AG04449 (cell line): ENCODE results near the gene CAMK2A.

ENCODE experiments used
- CTCF ChIA-PET: fragments of 350-600 bp; formaldehyde crosslinking; extraction: SDS; loops from one replicate; lab custom pipeline; 2021; ENCODE audit warnings: antibody characterized with exemption; lab: Yijun Ruan, JAX
- POLR2A ChIA-PET: fragments of 400-600, 350-600 bp; formaldehyde crosslinking; extraction: SDS; loops from one replicate; lab custom pipeline; 2020; ENCODE audit warnings: antibody characterized with exemption, inconsistent platforms; lab: Yijun Ruan, JAX
- DNase-seq: peaks from one replicate; pipeline ENCODE4 v3.0.0-alpha.2; 2010; ENCODE audit warnings: low read depth, low spot score
- H3K4me3 ChIP-seq: 2 replicates; pipeline ENCODE4 v1.5.1; 2011; ENCODE audit warnings: low read depth, mild to moderate bottlenecking, control low read depth, low read length
- CTCF ChIP-seq: IDR thresholded peaks from one replicate; pipeline ENCODE4 v1.5.1; 2011; ENCODE audit warnings: mild to moderate bottlenecking, moderate library complexity, low read length, control low read depth, inconsistent platforms; ENCODE audit not compliant: insufficient read depth; ENCODE audit errors: missing control alignments

The CAMK2A gene

GRCh38 chr5:150329881-150330876, 40.6 kb upstream of the CAMK2A start:
- TF ChIP-seq CTCF, result no peak
- CTCF ChIA-PET, result interaction anchor here (0.7 to 1.7 kb wide), 3 partner anchors 19 to 27 kb away, joined by 3 read pairs; partner anchors contain the start of gene ARSI
- POLR2A ChIA-PET, result no interaction called here
- no peak for DNase-seq
- H3K4me3 ChIP-seq, result no peak overlapping the region

GRCh38 chr5:150329038-150329437, 39.5 kb upstream of the CAMK2A start:
- no peak overlapping the region for H3K4me3 ChIP-seq
- ChIA-PET CTCF (interaction anchor here (1.7 to 2.5 kb wide), 2 partner anchors 22 to 26 kb away, joined by 3 to 11 read pairs; partner anchors contain the start of gene ARSI), POLR2A (no interaction called here)
- no peak for DNase-seq
- no peak for TF ChIP-seq CTCF

GRCh38 chr5:150328515-150328914, 38.9 kb upstream of the CAMK2A start:
- POLR2A ChIA-PET, result no interaction called here

GRCh38 chr5:150327139-150327538, 37.6 kb upstream of the CAMK2A start:
- POLR2A ChIA-PET, result no interaction called here
- no peak for DNase-seq
- CTCF ChIA-PET, result interaction anchor here (2.5 kb wide), 1 partner anchor 23 kb away, joined by 11 read pairs; no protein-coding TSS in a partner anchor

More at GRCh38 chr5:150328515-150328914, 38.9 kb upstream of the CAMK2A start:
- DNase-seq, result no peak
- CTCF ChIA-PET, result interaction anchor here (0.8 to 2.5 kb wide), 2 partner anchors 22 to 106 kb away, joined by 3 to 11 read pairs; no protein-coding TSS in a partner anchor
- H3K4me3 ChIP-seq, result no peak overlapping the region
- no peak for TF ChIP-seq CTCF

GRCh38 chr5:150326707-150327106, 37.1 kb upstream of the CAMK2A start:
- DNase-seq, result no peak
- POLR2A ChIA-PET, result no interaction called here
- no peak overlapping the region for H3K4me3 ChIP-seq
- CTCF ChIA-PET, result interaction anchor here (1.1 to 2.5 kb wide), 3 partner anchors 8 to 24 kb away, joined by 3 to 11 read pairs (median 5); no protein-coding TSS in a partner anchor
- TF ChIP-seq CTCF, result no peak

More at GRCh38 chr5:150327139-150327538, 37.6 kb upstream of the CAMK2A start:
- no peak for TF ChIP-seq CTCF
- no peak overlapping the region for H3K4me3 ChIP-seq

- DNase-seq, result no peak
- no peak overlapping the region for H3K4me3 ChIP-seq
- TF ChIP-seq CTCF, result no peak
- ChIA-PET POLR2A (no interaction called here), CTCF (interaction anchor here (1.1 to 1.5 kb wide), 2 partner anchors 9 to 14 kb away, joined by 3 to 5 read pairs; no protein-coding TSS in a partner anchor)
These were observed 35.9 kb upstream of the CAMK2A start for GRCh38 chr5:150325426-150325825.
